ENCODE results near the gene OR5P2.
A peak's percentile ranks its signal among the peaks of the same experiment; 100 is the strongest.
"Not testable (repeated sequence)": the region's sequence is repeated elsewhere in the genome, so short reads cannot be mapped to it uniquely, and the experiment has no call there.

Gene OR5P2

GRCh38 chr11:7826324-7826723, 29.6 kb upstream of the OR5P2 start:
- TF ChIP-seq, protein P1, sequence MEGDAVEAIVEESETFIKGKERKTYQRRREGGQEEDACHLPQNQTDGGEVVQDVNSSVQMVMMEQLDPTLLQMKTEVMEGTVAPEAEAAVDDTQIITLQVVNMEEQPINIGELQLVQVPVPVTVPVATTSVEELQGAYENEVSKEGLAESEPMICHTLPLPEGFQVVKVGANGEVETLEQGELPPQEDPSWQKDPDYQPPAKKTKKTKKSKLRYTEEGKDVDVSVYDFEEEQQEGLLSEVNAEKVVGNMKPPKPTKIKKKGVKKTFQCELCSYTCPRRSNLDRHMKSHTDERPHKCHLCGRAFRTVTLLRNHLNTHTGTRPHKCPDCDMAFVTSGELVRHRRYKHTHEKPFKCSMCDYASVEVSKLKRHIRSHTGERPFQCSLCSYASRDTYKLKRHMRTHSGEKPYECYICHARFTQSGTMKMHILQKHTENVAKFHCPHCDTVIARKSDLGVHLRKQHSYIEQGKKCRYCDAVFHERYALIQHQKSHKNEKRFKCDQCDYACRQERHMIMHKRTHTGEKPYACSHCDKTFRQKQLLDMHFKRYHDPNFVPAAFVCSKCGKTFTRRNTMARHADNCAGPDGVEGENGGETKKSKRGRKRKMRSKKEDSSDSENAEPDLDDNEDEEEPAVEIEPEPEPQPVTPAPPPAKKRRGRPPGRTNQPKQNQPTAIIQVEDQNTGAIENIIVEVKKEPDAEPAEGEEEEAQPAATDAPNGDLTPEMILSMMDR (IDR thresholded peaks at IDR 0.05; ENCODE audit: control extremely low read depth, extremely low read depth, low read depth, missing control alignments) = no peak
- ChIA-PET CTCF (interaction anchor here (1.4 to 1.6 kb wide), 2 partner anchors 23 to 45 kb away, joined by 3 to 4 read pairs; no protein-coding TSS in a partner anchor), POLR2A (no interaction called here)
- DNase-seq (ENCODE audit: extremely low spot score) = no peak

GRCh38 chr11:7820417-7820816, 23.7 kb upstream of the OR5P2 start:
- POLR2A ChIA-PET; CTCF ChIA-PET; DNase-seq (ENCODE audit: extremely low spot score): not testable (repeated sequence)

- CTCF ChIA-PET; DNase-seq (ENCODE audit: extremely low spot score); POLR2A ChIA-PET: not testable (repeated sequence)
Observed at GRCh38 chr11:7814897-7815296, 18.2 kb upstream of the OR5P2 start.

- CTCF ChIA-PET; DNase-seq (ENCODE audit: extremely low spot score); POLR2A ChIA-PET: not testable (repeated sequence)
Observed at GRCh38 chr11:7810301-7810700, 13.6 kb upstream of the OR5P2 start.

- DNase-seq (ENCODE audit: extremely low spot score) = no peak
- TF ChIP-seq, protein P1 (IDR thresholded peaks at IDR 0.05; ENCODE audit: control extremely low read depth, extremely low read depth, low read depth, missing control alignments) = no peak
- ChIA-PET POLR2A (no interaction called here), CTCF (no interaction called here)
Observed at GRCh38 chr11:7793233-7793632, 3.5 kb downstream of the OR5P2 start.

- ChIA-PET CTCF (no interaction called here), POLR2A (no interaction called here)
- TF ChIP-seq, protein P1 (IDR thresholded peaks at IDR 0.05; ENCODE audit: control extremely low read depth, extremely low read depth, low read depth, missing control alignments) = no peak
- peak; percentile 11 for DNase-seq (ENCODE audit: extremely low spot score)
Observed at GRCh38 chr11:7787239-7787638, 9.5 kb downstream of the OR5P2 start.

GRCh38 chr11:7775689-7776088, 21.1 kb downstream of the OR5P2 start:
- TF ChIP-seq, protein P1 (IDR thresholded peaks at IDR 0.05; ENCODE audit: control extremely low read depth, extremely low read depth, low read depth, missing control alignments) = no peak
- POLR2A ChIA-PET = no interaction called here
- CTCF ChIA-PET = no interaction called here
- no peak for DNase-seq (ENCODE audit: extremely low spot score)

- CTCF ChIA-PET; POLR2A ChIA-PET; DNase-seq (ENCODE audit: extremely low spot score): not testable (repeated sequence)
Observed at GRCh38 chr11:7764301-7764700, 32.4 kb downstream of the OR5P2 start.

DNA sequence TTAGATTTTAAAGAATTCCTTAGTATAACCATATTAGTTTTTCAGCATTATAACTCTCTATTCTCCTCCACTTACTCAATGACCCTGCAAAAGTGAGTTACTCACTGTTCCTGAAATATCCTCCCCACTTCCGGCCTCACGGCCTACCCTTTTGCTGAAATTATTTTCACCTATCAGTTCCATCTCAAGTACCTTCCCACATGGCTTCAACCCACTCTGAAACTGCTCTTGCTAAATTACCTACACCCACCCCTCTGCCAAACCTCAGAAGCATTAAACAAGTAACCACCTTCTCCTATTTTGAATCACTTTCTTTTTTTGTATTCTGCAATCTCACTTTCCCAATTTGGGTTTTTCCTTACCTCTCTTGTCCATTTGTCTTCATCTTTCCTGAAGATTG, 37.7 kb downstream of the OR5P2 start:
- DNase-seq (ENCODE audit: extremely low spot score) = peak; percentile 13
- ChIA-PET POLR2A (no interaction called here), CTCF (no interaction called here)
- TF ChIP-seq, protein P1 (IDR thresholded peaks at IDR 0.05; ENCODE audit: control extremely low read depth, extremely low read depth, low read depth, missing control alignments) = no peak

Data from GM10248 (cell line).